GM18873 (cell line): Measurements from ENCODE around the gene DLG4.
"Not testable (repeated sequence)": the region's sequence is repeated elsewhere in the genome, so short reads cannot be mapped to it uniquely, and the experiment has no call there.

Experiments used
- ATAC-seq: cut with Tn5 transposase; IDR thresholded peaks from one replicate; pipeline ENCODE4 v1.9.1; 2021; ENCODE audit warnings: mild to moderate bottlenecking, moderate library complexity, moderate number of reproducible peaks; ENCODE audit not compliant: unreplicated experiment, low FRiP score

The DLG4 gene

GRCh38 chr17:7249830-7250229 is 30.2 kb upstream of the DLG4 start:
- no peak for ATAC-seq

- ATAC-seq, result no peak
Measured at GRCh38 chr17:7249214-7249613, 29.6 kb upstream of the DLG4 start.

- no peak for ATAC-seq
Measured at GRCh38 chr17:7248796-7249195, 29.2 kb upstream of the DLG4 start.

- no peak for ATAC-seq
Measured at GRCh38 chr17:7246779-7247178, 27.1 kb upstream of the DLG4 start.

GRCh38 chr17:7243838-7244237 is 24.2 kb upstream of the DLG4 start:
- ATAC-seq, result not testable (repeated sequence)

GRCh38 chr17:7243453-7243729 is 23.8 kb upstream of the DLG4 start:
- ATAC-seq, result no peak

GRCh38 chr17:7242717-7243452 is 23.2 kb upstream of the DLG4 start:
- ATAC-seq, result peak; percentile 40

GRCh38 chr17:7241783-7242716 is 22.4 kb upstream of the DLG4 start, which contains the start of gene GABARAP:
TSS of gene GABARAP (minus strand) at chr17:7242449. CDS start at chr17:7242330, 119 bp downstream.
- ATAC-seq, result peak; percentile 31

GRCh38 chr17:7241090-7241733 is 21.6 kb upstream of the DLG4 start:
- ATAC-seq, result no peak

GRCh38 chr17:7240375-7240774 is 20.7 kb upstream of the DLG4 start:
- ATAC-seq, result no peak

GRCh38 chr17:7239091-7240027 is 19.7 kb upstream of the DLG4 start, which contains the start of gene PHF23:
TSS of gene PHF23 (minus strand) at chr17:7239457. CDS start at chr17:7239279, 178 bp downstream.
- ATAC-seq, result peak; percentile 38

GRCh38 chr17:7238420-7239090 is 18.9 kb upstream of the DLG4 start:
- ATAC-seq, result no peak

- no peak for ATAC-seq
Measured at GRCh38 chr17:7237761-7238419, 18.3 kb upstream of the DLG4 start.

- no peak for ATAC-seq
Measured at GRCh38 chr17:7237266-7237760, 17.7 kb upstream of the DLG4 start.

- no peak for ATAC-seq
Measured at GRCh38 chr17:7236808-7237207, 17.2 kb upstream of the DLG4 start.

- ATAC-seq, result no peak
Measured at GRCh38 chr17:7235693-7236665, 16.3 kb upstream of the DLG4 start.

GRCh38 chr17:7234083-7234951 is 14.7 kb upstream of the DLG4 start, which contains the start of gene DVL2:
TSS of gene DVL2 (minus strand) at chr17:7234517. CDS start at chr17:7234262, 255 bp downstream.
- ATAC-seq, result peak; percentile 45
